Measurements from ENCODE around the gene CLN6.
"Not testable (repeated sequence)": the region's sequence is repeated elsewhere in the genome, so short reads cannot be mapped to it uniquely, and the experiment has no call there.

Gene CLN6

DNA sequence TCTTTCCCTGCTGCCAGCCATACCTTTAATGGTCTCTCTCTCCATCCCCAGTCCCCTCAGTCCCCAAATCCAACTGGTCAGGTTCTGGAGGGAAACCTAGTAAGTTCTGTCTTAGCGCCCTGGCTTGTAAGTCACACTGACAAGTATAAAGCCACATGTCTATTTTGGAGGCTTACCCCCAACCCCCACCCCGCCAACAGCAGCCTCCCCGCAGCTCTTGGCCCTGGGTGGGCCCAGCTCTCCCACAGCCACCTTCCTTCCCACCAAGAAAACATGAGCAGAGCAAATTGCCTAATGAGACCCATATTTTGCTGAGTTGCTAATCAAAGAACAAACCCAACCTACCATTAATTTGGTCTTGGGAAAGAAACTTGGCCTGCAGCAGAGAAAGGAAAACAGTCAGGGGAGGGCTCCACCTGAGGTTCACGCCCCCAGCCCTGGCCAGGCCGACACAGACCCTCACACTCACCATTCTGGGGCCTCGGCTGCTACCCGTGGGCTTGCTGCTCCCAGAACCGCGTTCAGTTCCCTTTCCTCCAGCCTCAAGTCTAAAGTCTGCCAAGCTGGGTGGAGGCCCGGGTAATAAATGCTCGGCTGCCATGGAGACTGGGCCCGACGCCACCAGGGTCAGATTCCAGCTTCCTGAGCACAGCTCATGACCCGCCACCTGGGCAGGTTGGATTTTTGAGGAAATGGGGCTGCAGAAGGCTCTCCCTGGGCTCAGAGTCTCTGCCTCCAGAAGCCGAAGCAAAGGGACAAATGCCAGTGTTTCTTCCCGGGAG lies 24.6 kb downstream of the CLN6 start, which contains the start of gene CALML4:
CALML4 (minus strand) TSS at position 557 of the 782 bp plus-strand sequence; CDS start at position 472, 85 bp downstream.
- H3K4me3 ChIP-seq (ENCODE audit: low read depth, low read length) = no peak within 1 kb of the TSS
- TF ChIP-seq CTCF (IDR thresholded peaks at IDR 0.05; ENCODE audit: low read depth, low read length) = no peak

DNA sequence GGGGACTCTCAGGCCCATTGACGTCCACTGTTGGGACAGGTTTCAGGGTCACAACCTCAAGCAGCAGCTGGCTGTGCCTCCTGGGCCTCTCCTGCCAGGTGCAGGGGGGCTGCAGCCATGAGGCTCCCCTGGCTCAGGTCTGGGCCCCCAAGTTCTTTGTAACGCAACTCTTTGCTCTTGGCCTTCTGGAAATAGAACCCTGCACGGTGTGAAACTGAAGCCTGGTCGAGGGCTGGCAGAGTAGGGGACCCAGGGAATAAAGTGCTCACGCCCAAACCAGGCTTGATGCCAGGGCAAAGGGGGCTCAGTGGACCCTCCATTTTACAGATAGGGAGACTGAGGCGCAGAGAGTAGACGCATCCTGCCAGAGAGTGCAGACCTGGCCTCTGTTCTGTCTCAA lies 25.2 kb downstream of the CLN6 start:
- no peak overlapping the region for H3K4me3 ChIP-seq (ENCODE audit: low read depth, low read length)
- no peak for TF ChIP-seq CTCF (IDR thresholded peaks at IDR 0.05; ENCODE audit: low read depth, low read length)

DNA sequence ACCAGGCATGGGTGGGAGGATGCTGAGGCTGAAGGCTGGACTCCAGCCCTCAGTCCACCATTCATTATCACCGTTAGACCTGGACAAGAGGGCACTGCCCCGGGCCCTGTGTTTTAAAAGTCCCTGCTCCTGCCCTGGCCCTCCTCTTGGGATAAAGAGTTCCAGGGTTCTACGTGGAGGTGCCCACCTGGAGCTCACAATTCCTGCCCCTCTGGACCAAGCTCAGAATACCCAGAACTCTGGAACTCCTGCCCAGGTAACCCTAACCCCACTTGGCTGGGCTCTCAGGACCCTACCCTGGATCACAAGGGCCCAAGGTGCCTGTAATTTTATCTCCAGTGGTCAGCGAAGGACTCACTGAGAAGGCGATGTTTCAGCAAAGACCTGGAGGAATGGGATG lies 25.6 kb downstream of the CLN6 start:
- H3K4me3 ChIP-seq (ENCODE audit: low read depth, low read length) = no peak overlapping the region

DNA sequence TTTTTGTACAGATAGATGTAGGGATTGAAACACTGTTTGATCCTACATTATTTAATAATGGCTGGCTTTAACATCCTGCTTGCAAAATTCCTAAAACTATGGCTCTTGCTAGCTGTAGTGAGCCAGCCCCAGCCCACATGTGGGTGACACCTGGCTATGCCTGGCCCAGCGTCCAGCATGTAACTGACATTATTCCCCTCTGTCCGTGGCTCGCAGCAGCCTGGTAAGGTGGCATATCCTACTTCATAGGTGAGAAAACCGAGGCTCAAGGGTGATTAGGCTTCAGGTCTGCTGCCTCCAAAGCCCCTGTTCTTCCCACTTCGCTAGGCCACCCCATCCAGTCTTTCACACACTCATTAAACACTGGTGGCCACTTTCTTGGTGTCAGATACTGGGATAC lies 26.0 kb downstream of the CLN6 start:
- TF ChIP-seq CTCF (IDR thresholded peaks at IDR 0.05; ENCODE audit: low read depth, low read length) = no peak
- H3K4me3 ChIP-seq (ENCODE audit: low read depth, low read length) = no peak overlapping the region

More for the DNA sequence above, 25.6 kb downstream of the CLN6 start:
- no peak for TF ChIP-seq CTCF (IDR thresholded peaks at IDR 0.05; ENCODE audit: low read depth, low read length)

GRCh38 chr15:68202994-68203393 lies 26.5 kb downstream of the CLN6 start:
- not testable (repeated sequence) for H3K4me3 ChIP-seq (ENCODE audit: low read depth, low read length)

GRCh38 chr15:68201879-68202261 lies 27.7 kb downstream of the CLN6 start:
- TF ChIP-seq CTCF (IDR thresholded peaks at IDR 0.05; ENCODE audit: low read depth, low read length) = no peak
- H3K4me3 ChIP-seq (ENCODE audit: low read depth, low read length) = no peak overlapping the region

GRCh38 chr15:68201153-68201878 lies 28.2 kb downstream of the CLN6 start:
- no peak for TF ChIP-seq CTCF (IDR thresholded peaks at IDR 0.05; ENCODE audit: low read depth, low read length)
- H3K4me3 ChIP-seq (ENCODE audit: low read depth, low read length) = no peak overlapping the region

Data from WI38 (cell line).